HL-60/S4 treated with phorbol 12-myristate 13-acetate at 8.2 ng/mL for 4 days and 3 days (cell line): Measurements from ENCODE around the gene SYNE4.
"Not testable (repeated sequence)": the region's sequence is repeated elsewhere in the genome, so short reads cannot be mapped to it uniquely, and the experiment has no call there.

Experiments used
- in situ Hi-C: fragments of 300-500 bp; cut with MboI; formaldehyde crosslinking; loops from 2 replicates; pipeline ENCODE4 v1.15.0; 2022; ENCODE audit warnings: low sequenced_read_pairs

The SYNE4 gene

GRCh38 chr19:35990771-35991730 lies 17.6 kb downstream of the SYNE4 start:
- in situ Hi-C loops = no loop called here

GRCh38 chr19:35990156-35990555 lies 18.5 kb downstream of the SYNE4 start:
- in situ Hi-C loops = no loop called here

GRCh38 chr19:35988824-35989223 lies 19.8 kb downstream of the SYNE4 start:
- in situ Hi-C loops = no loop called here

- in situ Hi-C loops = no loop called here
Observed at GRCh38 chr19:35987571-35987896, 21.1 kb downstream of the SYNE4 start.

- in situ Hi-C loops = no loop called here
Observed at GRCh38 chr19:35986664-35987570, 21.7 kb downstream of the SYNE4 start.

GRCh38 chr19:35986111-35986510 lies 22.5 kb downstream of the SYNE4 start:
- in situ Hi-C loops = no loop called here

GRCh38 chr19:35983177-35983576 lies 25.4 kb downstream of the SYNE4 start:
- in situ Hi-C loops = no loop called here

GRCh38 chr19:35980997-35981396 lies 27.6 kb downstream of the SYNE4 start:
- in situ Hi-C loops = not testable (repeated sequence)

- in situ Hi-C loops = no loop called here
Observed at GRCh38 chr19:35978832-35979365, 29.7 kb downstream of the SYNE4 start.

GRCh38 chr19:35978271-35978670 lies 30.3 kb downstream of the SYNE4 start:
- in situ Hi-C loops = no loop called here

- in situ Hi-C loops = no loop called here
Observed at GRCh38 chr19:35977446-35978222, 31.0 kb downstream of the SYNE4 start.

- in situ Hi-C loops = no loop called here
Observed at GRCh38 chr19:35975608-35976214, 32.9 kb downstream of the SYNE4 start.

GRCh38 chr19:35973487-35973886 lies 35.1 kb downstream of the SYNE4 start:
- in situ Hi-C loops = no loop called here

- in situ Hi-C loops = no loop called here
Observed at GRCh38 chr19:35966771-35967170, 41.8 kb downstream of the SYNE4 start.

- in situ Hi-C loops = no loop called here
Observed at GRCh38 chr19:35963514-35963913, 45.1 kb downstream of the SYNE4 start.

- in situ Hi-C loops = no loop called here
Observed at GRCh38 chr19:35960432-35960972, 48.1 kb downstream of the SYNE4 start.

- in situ Hi-C loops = no loop called here
Observed at GRCh38 chr19:35959968-35960320, 48.7 kb downstream of the SYNE4 start.

GRCh38 chr19:35959040-35959967 lies 49.3 kb downstream of the SYNE4 start:
- in situ Hi-C loops = no loop called here

- in situ Hi-C loops = no loop called here
Observed at GRCh38 chr19:35958660-35959039, 50.0 kb downstream of the SYNE4 start.
